GM19328 (cell line): ENCODE measurements around the gene MRPL43.

Experiments used
- ATAC-seq: cut with Tn5 transposase; IDR thresholded peaks from one replicate; pipeline ENCODE4 v1.9.1; 2021; ENCODE audit warnings: mild to moderate bottlenecking, moderate library complexity; ENCODE audit not compliant: unreplicated experiment

Gene MRPL43

DNA sequence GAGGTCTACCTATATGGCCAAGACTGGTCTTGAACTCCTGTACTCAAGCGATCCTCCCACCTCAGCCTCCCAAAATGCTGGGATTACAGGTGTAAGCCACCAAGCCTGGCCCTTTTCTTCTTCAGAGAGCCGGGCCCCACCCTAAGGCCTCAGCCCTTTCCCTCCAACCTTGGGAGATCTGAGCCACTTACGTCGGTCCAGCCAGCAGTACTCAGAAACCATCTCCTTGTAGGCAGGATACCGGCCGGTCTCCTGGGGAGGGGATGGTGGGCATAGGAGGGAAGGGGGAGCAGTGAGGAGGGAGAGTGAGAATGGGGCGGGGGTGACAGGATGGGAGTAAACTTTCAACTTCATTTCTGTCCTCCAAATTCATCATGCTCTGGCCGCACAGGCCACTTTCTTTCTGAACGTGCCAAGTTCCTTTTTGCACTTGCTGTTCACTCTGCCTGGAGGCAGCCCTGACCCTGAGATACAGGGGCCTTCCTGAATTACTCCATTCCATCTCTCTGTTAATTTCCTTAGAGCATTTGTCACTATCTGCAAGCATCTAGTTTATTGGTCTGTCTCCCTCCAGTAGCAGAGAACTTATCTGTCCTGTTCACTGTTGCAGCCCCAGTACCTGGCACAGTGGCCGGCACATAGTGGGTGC is 33.3 kb upstream of the MRPL43 start:
- no peak for ATAC-seq

GRCh38 chr10:101019440-101019703 is 32.1 kb upstream of the MRPL43 start:
- ATAC-seq: no peak

DNA sequence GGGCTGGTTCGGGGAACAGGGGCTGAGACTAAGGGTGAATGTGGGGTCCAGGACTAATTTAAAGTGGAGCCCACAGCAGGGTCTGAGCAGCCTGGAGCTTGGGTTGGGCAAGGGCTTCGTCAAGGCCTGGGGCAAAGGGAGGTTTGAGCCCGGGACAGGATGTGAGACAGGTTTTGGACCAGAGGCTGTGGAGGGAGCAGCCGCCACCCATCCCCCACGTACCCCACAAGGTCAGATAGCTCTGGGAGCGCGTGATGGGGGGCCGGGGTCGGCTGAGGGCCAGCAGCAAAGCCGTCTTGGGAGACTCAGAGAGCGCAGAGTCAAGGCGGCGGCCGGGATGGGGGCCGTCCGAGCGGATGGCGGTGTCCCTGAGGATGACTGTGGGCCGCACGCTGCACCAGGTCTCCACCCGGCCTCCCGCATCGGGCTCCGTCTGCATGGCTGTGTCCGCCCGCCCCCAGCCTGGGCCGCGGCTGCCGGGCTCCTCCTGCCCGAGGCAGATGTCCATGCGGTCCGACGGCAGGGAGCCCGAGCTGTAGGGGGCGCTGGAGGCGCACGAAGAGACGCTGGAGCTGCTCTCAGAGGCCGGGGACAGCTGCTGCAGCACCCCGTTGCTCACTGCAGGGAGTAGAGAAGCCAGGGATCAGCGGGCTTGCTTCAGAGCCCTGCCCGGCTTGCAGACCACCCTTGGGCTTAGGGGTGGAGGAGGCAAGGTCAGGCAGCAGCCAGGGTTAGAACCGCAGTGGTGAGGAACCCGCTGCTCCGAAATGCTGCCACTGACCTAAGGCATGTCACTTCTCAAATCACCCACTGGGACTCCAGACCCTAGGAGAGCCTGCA is 31.5 kb upstream of the MRPL43 start:
- ATAC-seq: no peak

- ATAC-seq: no peak
These were observed 30.9 kb upstream of the MRPL43 start for GRCh38 chr10:101018118-101018599.

DNA sequence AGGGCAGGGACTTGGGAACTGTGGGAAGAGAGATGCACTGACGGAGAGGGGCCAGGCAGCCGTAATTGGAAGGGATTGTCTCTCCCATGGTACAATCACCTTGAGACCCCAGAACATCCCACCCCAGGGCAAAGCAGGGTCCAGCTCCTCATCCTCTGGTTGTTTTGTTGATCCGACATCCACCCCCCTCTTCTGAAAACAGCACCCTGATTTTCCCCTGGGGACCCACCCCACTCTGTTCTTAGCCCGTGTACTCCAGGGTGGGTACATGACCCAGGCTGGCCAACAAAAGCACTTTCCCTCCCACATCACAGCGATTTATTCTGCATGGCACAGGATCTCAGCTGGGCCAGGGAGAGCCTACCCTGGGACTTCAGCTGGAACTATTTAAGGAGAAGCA is 29.5 kb upstream of the MRPL43 start:
- no peak for ATAC-seq

DNA sequence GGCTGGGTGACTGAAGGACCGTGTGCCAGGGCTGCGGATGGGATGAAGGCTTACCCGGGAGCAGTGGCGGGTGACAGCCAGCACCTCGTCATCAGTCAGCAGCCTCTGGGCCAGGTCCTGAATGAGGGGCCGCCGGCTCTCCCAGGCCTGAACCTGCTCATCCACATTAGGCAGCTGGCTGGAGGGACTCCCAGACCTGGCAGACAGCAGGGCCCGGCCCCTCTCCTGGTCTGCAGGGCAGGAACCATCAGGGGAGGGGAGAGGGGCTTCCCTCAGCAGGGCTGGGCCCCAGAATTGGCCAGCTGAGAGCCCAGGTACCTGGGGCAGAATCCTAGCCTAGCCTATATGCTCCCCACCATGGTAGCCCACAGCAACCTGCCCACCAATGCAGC is 28.3 kb upstream of the MRPL43 start:
- ATAC-seq: no peak

- no peak for ATAC-seq
These were observed 27.8 kb upstream of the MRPL43 start for GRCh38 chr10:101014966-101015581.

- ATAC-seq: no peak
These were observed 27.1 kb upstream of the MRPL43 start for GRCh38 chr10:101014230-101014884.

- ATAC-seq: no peak
These were observed 26.1 kb upstream of the MRPL43 start for GRCh38 chr10:101013365-101013825.

DNA sequence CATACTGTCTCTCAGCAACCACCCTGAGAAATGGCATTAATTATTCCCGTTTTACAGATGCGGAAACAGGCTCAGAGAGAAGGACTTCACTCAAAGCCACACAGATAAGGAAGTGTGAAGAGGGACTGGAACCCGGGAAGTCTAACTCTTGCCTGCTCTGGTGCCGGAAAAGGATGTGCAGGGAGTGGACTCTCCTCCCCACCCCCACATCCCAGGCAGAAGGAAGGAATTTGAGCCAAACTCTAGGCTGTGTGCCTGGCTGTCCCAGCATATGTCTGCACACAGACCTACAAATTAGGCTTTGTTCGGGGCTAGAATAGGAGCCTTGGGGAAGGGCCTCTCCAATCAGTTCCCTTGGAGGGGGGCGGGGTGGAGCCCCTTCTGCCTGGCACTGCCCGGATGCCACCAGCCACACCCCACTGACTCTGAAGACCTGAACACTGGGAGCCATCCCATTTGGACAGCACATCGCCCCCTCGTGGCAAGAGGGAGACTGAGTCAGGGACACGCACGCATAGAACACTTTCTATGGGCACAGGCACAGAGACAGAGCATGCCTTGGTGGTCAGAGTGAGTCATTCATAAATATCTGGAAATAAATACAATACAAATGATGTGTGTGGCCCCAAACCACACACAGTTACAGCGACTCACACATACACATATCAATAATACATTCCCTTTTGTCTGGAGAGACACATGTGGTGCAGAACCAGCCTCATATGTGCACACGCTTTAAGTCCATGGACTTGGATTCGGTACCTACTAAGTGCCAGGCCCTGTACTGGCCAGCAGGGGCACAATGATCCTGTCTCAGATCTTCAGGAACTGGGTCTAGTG is 25.4 kb upstream of the MRPL43 start:
- no peak for ATAC-seq

DNA sequence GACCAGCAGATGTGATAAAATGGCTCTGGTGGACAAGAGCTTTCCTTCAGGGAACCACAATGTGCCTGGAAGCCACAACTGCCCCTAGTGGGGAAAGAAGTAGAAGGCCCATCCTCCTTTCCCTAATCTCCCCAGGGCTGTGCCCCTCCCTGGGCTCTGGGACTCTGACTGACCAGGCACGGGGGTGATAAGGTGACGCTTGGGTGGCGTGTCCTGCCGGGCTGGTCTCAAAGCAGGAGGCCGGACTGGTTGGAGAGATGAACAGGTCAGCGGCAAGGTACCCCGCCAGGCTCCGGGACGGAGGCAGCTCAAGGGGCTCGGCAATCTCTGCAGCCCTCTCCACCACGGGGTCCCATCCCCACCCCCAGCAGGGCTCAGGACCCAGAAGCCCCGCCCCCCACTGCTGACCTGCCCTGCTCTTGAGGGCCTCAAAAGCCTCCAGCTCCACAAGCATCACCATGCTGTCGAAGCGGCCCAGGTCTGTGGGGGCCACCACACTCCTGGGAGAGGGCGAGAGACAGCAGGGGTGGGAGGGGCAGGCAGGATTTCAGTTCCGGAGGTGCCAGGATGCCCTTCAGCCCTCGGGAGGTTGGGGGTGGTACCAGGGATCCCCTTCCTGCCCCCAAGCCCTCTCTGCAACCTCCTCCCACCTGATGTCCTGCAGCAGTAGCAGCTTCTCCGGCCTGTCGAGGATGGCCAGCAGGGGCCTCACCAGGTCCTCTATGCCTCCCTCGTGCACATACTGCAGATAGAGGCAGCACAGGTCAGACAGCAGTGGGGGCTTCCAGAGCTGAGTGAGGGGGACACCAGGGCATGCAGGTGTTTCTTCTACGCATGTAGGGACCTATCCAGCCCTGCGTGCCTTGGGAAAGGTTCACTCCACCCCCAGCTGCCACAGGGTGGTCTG is 24.5 kb upstream of the MRPL43 start:
- ATAC-seq: no peak

DNA sequence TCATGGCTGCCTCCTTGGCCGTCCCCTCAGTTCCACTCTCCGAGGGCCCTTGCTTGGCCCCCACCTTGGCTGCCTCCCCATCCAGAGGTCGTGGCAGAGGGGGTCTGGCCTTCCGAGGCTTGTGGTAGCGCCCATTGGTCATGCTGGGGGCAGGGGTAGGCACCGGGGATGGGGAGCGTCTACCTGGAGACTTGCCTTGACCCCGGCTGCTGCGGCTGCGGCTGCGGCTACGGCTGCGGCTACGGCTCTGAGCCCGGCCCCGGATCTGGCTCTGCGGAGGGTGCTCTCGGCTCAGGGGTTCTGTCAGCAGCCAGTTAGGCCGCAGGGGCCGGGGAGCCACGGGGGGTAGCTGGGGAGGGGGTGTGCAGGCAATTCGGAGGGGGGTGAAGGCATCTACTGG is 23.0 kb upstream of the MRPL43 start:
- ATAC-seq: no peak

DNA sequence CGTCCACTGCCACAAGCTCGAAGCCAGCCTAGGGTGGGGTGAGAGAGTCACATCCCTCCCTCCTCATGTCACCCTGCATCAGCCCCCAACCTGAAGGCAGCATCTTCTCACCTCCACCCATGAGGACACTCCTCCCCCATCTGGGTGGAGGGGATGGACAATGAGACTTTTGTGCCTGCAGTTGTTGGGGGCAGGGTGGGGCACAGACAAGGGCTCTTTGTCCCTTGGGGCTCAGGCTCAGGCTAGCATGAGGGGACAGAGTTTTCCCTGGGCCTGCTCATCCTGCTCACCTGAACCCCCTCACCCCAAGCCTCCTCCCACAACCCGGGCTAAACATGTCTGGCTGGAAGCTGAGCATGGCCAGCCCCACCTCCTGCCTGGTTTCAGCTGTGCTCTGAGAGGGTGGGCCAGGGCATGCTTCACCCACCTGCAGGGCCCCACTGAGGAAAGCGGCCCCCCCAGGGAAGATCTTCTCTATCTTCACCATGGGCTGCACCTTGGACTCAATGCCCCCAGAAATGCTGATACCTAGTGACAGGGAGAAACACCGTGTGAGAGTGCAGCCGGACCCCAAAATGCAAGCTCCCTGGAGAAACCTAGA is 21.6 kb upstream of the MRPL43 start:
- no peak for ATAC-seq

DNA sequence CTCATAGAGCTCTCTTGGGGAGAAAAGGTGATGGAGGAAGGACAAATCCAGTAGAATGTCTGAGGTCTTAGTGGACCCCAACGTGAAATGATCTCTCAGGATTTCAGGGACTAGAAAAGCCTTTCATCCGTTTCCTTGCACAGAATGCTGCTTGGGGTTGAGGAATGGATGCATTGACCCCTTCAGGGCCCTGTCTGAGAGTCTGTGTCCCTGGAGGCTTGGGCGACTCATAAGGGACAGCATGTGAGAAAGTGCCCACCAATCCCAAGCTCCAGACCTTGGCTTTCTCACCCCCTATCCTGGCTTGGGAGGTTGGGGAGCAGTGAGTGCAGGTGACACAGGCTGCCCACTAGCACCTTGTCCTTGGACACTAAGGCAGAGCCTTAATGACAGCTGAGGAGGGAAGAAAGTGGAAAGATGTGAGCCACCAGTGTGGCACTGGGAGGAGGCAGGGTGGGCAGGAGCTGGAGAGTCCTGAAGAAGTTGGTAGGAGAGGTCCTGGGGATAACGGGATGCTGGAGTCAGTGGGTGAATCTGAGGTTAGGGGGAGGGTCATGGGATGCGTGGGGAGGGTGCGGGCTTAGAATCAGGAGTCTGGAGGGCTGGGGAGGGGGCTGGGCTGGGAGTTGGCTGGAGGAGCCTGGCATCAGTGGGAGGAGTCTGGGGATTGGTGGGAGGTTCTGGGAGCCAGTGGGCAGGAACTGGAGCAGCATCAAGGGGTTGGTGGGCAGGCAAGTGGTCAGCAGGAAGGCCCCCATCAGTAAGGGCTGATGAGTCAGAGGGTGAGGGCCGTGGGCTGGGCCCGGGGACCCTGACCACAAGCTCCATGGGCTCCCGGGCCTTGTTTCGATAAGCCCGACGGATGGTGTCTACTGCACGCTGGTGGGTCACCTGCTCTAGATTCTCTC is 20.9 kb upstream of the MRPL43 start:
- no peak for ATAC-seq

GRCh38 chr10:101007099-101007711 is 19.9 kb upstream of the MRPL43 start:
- no peak for ATAC-seq

DNA sequence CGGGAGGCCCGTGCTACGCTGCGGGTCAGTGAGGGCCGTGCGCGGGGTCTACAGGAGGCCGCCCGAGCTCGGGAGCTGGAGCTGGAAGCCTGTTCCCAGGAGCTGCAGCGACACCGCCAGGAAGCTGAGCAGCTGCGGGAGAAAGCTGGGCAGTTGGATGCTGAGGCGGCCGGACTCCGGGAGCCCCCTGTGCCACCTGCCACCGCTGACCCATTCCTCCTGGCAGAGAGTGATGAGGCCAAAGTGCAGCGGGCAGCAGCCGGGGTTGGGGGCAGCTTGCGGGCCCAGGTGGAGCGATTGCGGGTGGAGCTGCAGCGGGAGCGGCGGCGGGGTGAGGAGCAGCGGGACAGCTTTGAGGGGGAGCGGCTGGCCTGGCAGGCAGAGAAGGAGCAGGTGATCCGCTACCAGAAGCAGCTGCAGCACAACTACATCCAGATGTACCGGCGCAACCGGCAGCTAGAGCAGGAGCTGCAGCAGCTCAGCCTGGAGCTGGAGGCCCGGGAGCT is 19.3 kb upstream of the MRPL43 start:
- no peak for ATAC-seq

- no peak for ATAC-seq
These were observed 18.7 kb upstream of the MRPL43 start for GRCh38 chr10:101005869-101006567.
